ENCODE measurements around the gene ADAMTS12. TPM values are rescaled to one million over a fixed set of nuclear protein-coding genes. Genes with fewer than 3 reads are reported as not detected.

ADAMTS12 gene
- total RNA-seq, 1 experiment from 2014 or later: 0.05 TPM

DNA sequence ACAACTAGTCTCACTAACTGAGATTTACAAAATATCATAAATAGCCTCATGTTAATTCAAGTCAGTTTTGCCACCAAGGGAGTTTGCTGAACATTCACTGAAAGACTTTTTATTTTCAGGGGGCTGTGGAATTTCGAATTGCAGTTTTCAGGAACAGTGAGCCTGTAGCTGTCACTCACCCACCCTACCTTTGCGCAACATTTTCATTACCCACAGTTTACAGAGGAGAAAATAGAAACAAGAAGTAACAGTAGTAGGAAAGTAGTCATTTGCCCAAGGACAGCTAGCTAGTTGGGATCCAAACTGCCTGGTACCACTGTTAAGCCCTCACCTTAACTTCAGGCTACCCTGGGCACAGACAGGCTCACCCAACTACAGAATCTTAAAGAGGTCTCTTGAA, 154.1 kb downstream of the ADAMTS12 start:
- RAD21 ChIA-PET (ENCODE audit: low non-redundant PET in 1 of 2, low total read pairs in 2 of 2, uncharacterized antibody in 2 of 2, unreplicated experiment in 2 of 2): no interaction called here
- CTCF ChIA-PET: no interaction called here
- no peaks in the 10 kb centered on the region for H3K9me2 ChIP-seq (ENCODE audit: insufficient read depth)
- no peak for TF ChIP-seq FOSL1 (IDR thresholded peaks at IDR 0.05; ENCODE audit: low read depth)
- TF ChIP-seq, protein P1, sequence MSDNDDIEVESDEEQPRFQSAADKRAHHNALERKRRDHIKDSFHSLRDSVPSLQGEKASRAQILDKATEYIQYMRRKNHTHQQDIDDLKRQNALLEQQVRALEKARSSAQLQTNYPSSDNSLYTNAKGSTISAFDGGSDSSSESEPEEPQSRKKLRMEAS (IDR thresholded peaks at IDR 0.05): no peak
- TF ChIP-seq SRF (IDR thresholded peaks at IDR 0.05; ENCODE audit: low read depth): no peak
- no peak for TF ChIP-seq SIN3A (IDR thresholded peaks at IDR 0.05; ENCODE audit: low read depth)
- TF ChIP-seq POLR2AphosphoS5 (IDR thresholded peaks at IDR 0.05; ENCODE audit: low read depth, low read length): no peak
- no peak for TF ChIP-seq SP1 (IDR thresholded peaks at IDR 0.05; ENCODE audit: low read depth)
- no peak for TF ChIP-seq EZH2 (IDR thresholded peaks at IDR 0.05)
- TF ChIP-seq YY1 (IDR thresholded peaks at IDR 0.05; ENCODE audit: extremely low read depth, insufficient replicate concordance, low read depth, low read length): no peak
- TF ChIP-seq POLR2A (IDR thresholded peaks at IDR 0.05; ENCODE audit: borderline replicate concordance, extremely low read depth, insufficient read depth, insufficient read length): no peak
- TF ChIP-seq TCF7L2 (IDR thresholded peaks at IDR 0.05; ENCODE audit: borderline replicate concordance, extremely low read depth, insufficient read depth, insufficient read length): no peak
- TF ChIP-seq CBX3 (IDR thresholded peaks at IDR 0.05; ENCODE audit: low read depth): no peak
- TF ChIP-seq, protein P2, sequence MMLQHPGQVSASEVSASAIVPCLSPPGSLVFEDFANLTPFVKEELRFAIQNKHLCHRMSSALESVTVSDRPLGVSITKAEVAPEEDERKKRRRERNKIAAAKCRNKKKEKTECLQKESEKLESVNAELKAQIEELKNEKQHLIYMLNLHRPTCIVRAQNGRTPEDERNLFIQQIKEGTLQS (IDR thresholded peaks at IDR 0.05): no peak
- TF ChIP-seq RAD21 (IDR thresholded peaks at IDR 0.05; ENCODE audit: low read depth): no peak
- TF ChIP-seq EGR1 (IDR thresholded peaks at IDR 0.05; ENCODE audit: low read depth): no peak
- no peaks in the 10 kb centered on the region for H3K79me2 ChIP-seq (ENCODE audit: insufficient read depth, low read length)
- DNase-seq (ENCODE audit: low read depth, low spot score) (no peak), ATAC-seq (no peak)
- no peak overlapping the region for H3K4me3 ChIP-seq (replicated peaks in 1 of 2; ENCODE audit: low read depth in 1 of 2, low read length in 2 of 2)
- H3K27me3 ChIP-seq (ENCODE audit: insufficient read depth, low read length): peaks cover 53% of the 10 kb centered on the region
- H3K27ac ChIP-seq (ENCODE audit: low read depth, low read length): no peak overlapping the region
- BruUV-seq (replicated peaks): no TSS peak
- H4K20me1 ChIP-seq (ENCODE audit: insufficient read depth): no peaks in the 10 kb centered on the region
- POLR2A ChIA-PET: no interaction called here
- no peak overlapping the region for H3K4me2 ChIP-seq (ENCODE audit: low read length)
- intact Hi-C loops (cut with micrococcal nuclease): no loop called here
- no peaks in the 10 kb centered on the region for H3K9me3 ChIP-seq (ENCODE audit: control insufficient read depth in 1 of 2, insufficient read depth in 1 of 2, low read depth in 1 of 2, low read length in 2 of 2)
- no peak overlapping the region for H3K9ac ChIP-seq (ENCODE audit: low read length)
- H2AFZ ChIP-seq (ENCODE audit: low read depth, low read length, poor library complexity, severe bottlenecking): no peak overlapping the region
- H3K36me3 ChIP-seq (ENCODE audit: control insufficient read depth in 1 of 2, insufficient read depth in 2 of 2, low read length in 2 of 2): no peaks in the 10 kb centered on the region
- no peaks in the 10 kb centered on the region for H3K4me1 ChIP-seq (ENCODE audit: control insufficient read depth in 1 of 2, insufficient read depth in 2 of 2, low read length in 2 of 2)

All from HCT116 (cell line).